ENCODE measurements around the gene CDKN2AIPNL. TPM values are rescaled to one million over a fixed set of nuclear protein-coding genes. Genes with fewer than 3 reads are reported as not detected.

CDKN2AIPNL gene
- total RNA-seq, 3 donors from 2014 or later = 16.0 to 24.4 (median 17.1) TPM

GRCh38 chr5:134411228-134411545, 494 bp downstream of the CDKN2AIPNL start:
- no peak for DNase-seq
- Histone ChIP-seq H3K9me3 (no peaks in the 10 kb centered on the region), H3K4me1 (ENCODE audit: low read depth) (peaks cover 28% of the 10 kb centered on the region), H3K36me3 (ENCODE audit: low read depth) (no peaks in the 10 kb centered on the region), H3K4me3 (peak overlapping the region; percentile 65)
- ATAC-seq = no peak
- TF ChIP-seq CTCF (IDR thresholded peaks at IDR 0.05) = no peak
- intact Hi-C loops (cut with DNase I, micrococcal nuclease) = loop anchor here in 1 of 2 donors (10.0 kb wide), 1 partner anchor 114 kb away; the partner anchor contains the start of gene JADE2

GRCh38 chr5:134410822-134411221, 859 bp downstream of the CDKN2AIPNL start:
- ATAC-seq = no peak
- Histone ChIP-seq H3K9me3 (no peaks in the 10 kb centered on the region), H3K36me3 (ENCODE audit: low read depth) (peaks cover 2% of the 10 kb centered on the region), H3K4me1 (ENCODE audit: low read depth) (peaks cover 27% of the 10 kb centered on the region), H3K4me3 (no peak overlapping the region)
- intact Hi-C loops (cut with DNase I, micrococcal nuclease) = loop anchor here in 1 of 2 donors (10.0 kb wide), 1 partner anchor 114 kb away; the partner anchor contains the start of gene JADE2
- no peak for TF ChIP-seq CTCF (IDR thresholded peaks at IDR 0.05)
- no peak for DNase-seq

- ATAC-seq (no peak), DNase-seq (no peak)
- intact Hi-C loops (cut with DNase I, micrococcal nuclease) = loop anchor here in 1 of 2 donors (10.0 kb wide), 1 partner anchor 175 kb away; no protein-coding TSS in a partner anchor
- peaks cover 6% of the 10 kb centered on the region for H3K36me3 ChIP-seq (ENCODE audit: low read depth)
- no peak overlapping the region for H3K4me3 ChIP-seq
- TF ChIP-seq CTCF (IDR thresholded peaks at IDR 0.05) = no peak
- no peaks in the 10 kb centered on the region for H3K9me3 ChIP-seq
- H3K4me1 ChIP-seq (ENCODE audit: low read depth) = peaks cover 16% of the 10 kb centered on the region
Measured at GRCh38 chr5:134409321-134409720, 2.4 kb downstream of the CDKN2AIPNL start.

- Histone ChIP-seq H3K4me1 (ENCODE audit: low read depth) (peaks cover 10% of the 10 kb centered on the region), H3K36me3 (ENCODE audit: low read depth) (peaks cover 6% of the 10 kb centered on the region), H3K9me3 (no peaks in the 10 kb centered on the region), H3K4me3 (no peak overlapping the region)
- intact Hi-C loops (cut with DNase I, micrococcal nuclease) = loop anchor here in 1 of 2 donors (10.0 kb wide), 1 partner anchor 178 kb away; no protein-coding TSS in a partner anchor
- no peak for DNase-seq
- ATAC-seq = no peak
- TF ChIP-seq CTCF (IDR thresholded peaks at IDR 0.05) = no peak
Measured at GRCh38 chr5:134406390-134406789, 5.3 kb downstream of the CDKN2AIPNL start.

- no peak for ATAC-seq
- Histone ChIP-seq H3K36me3 (ENCODE audit: low read depth) (peaks cover 6% of the 10 kb centered on the region), H3K4me1 (ENCODE audit: low read depth) (no peaks in the 10 kb centered on the region), H3K4me3 (no peak overlapping the region), H3K9me3 (no peaks in the 10 kb centered on the region)
- TF ChIP-seq CTCF (IDR thresholded peaks at IDR 0.05) = no peak
- no peak for DNase-seq
- intact Hi-C loops (cut with DNase I, micrococcal nuclease) = loop anchor here in 1 of 2 donors (10.0 kb wide), 1 partner anchor 181 kb away; no protein-coding TSS in a partner anchor
Measured at GRCh38 chr5:134403951-134404350, 7.7 kb downstream of the CDKN2AIPNL start.

All from mucosa of descending colon (tissue), 3 donors.